Activated CD8-positive, alpha-beta T cell treated with anti-CD3 and anti-CD28 coated beads for 36 hours (primary cell): ENCODE results near the gene CAMK2G. TPM values are rescaled to one million over a fixed set of nuclear protein-coding genes. Genes with fewer than 3 reads are reported as not detected.

Experiments used
- total RNA-seq, 2 experiments: library from RNA; stranded (reverse); gene quantifications; one replicate each; pipeline ENCODE4 v1.2.3, GENCODE V29; 2021

CAMK2G gene
- total RNA-seq, 2 experiments from 2014 or later: 17.8 to 18.5 TPM

Other genes starting within 250 kb of the CAMK2G start
- not detected for gene MYOZ1, start 233.1 kb downstream of the CAMK2G start, total RNA-seq
- gene SYNPO2L, start 218.5 kb downstream of the CAMK2G start, total RNA-seq: not detected
- 1 to 10 TPM; 8.8 to 9.8 TPM for gene AGAP5, start 176.4 kb downstream of the CAMK2G start, total RNA-seq
- 10 to 100 TPM; 87.5 to 88.7 TPM for gene SEC24C, start 130.2 kb downstream of the CAMK2G start, total RNA-seq
- gene CHCHD1, start 92.5 kb downstream of the CAMK2G start, total RNA-seq: 10 to 100 TPM; 28.9 to 33.0 TPM
- 10 to 100 TPM; 30.0 to 41.0 TPM for gene ZSWIM8, start 88.9 kb downstream of the CAMK2G start, total RNA-seq
- gene NDST2, start 63.0 kb downstream of the CAMK2G start, total RNA-seq: 10 to 100 TPM; 51.1 to 53.5 TPM
- under 1 TPM; 0.41 to 0.47 TPM for gene PLAU, start 36.6 kb upstream of the CAMK2G start, total RNA-seq
- 10 to 100 TPM; 16.9 to 17.7 TPM for gene VCL, start 123.6 kb upstream of the CAMK2G start, total RNA-seq